ENCODE measurements around the gene ADAM12.

Gene ADAM12

GRCh38 chr10:126387931-126388911, at the start of gene ADAM12:
Gene ADAM12 (minus strand): TSS chr10:126388477. CDS start chr10:126388145, 332 bp downstream.
- Histone ChIP-seq H3K9ac (ENCODE audit: low read depth, low read length) (peak within 1 kb of the TSS; percentile 82), H3K4me1 (ENCODE audit: insufficient read depth, low read length) (peaks cover 8% of the 10 kb centered on the region; the same call in 1 of the 2 replicates), H3K9me3 (ENCODE audit: control insufficient read depth, insufficient read depth, low read length) (no peaks in the 10 kb centered on the region), H3K36me3 (ENCODE audit: insufficient read depth, low read length) (no peaks in the 10 kb centered on the region)

- no peaks in the 10 kb centered on the region for H3K4me1 ChIP-seq (ENCODE audit: insufficient read depth, low read length)
- H3K36me3 ChIP-seq (ENCODE audit: insufficient read depth, low read length): no peaks in the 10 kb centered on the region
- 0 out of 2 replicates have a peak, but pooled peaks cover 2% of the 10 kb centered on the region for H3K9me3 ChIP-seq (ENCODE audit: control insufficient read depth, insufficient read depth, low read length)
- H3K9ac ChIP-seq (ENCODE audit: low read depth, low read length): no peak overlapping the region
These were observed 49.5 kb upstream of the ADAM12 start for GRCh38 chr10:126437635-126438406.

GRCh38 chr10:126434235-126434634, 46.0 kb upstream of the ADAM12 start:
- no peaks in the 10 kb centered on the region for H3K36me3 ChIP-seq (ENCODE audit: insufficient read depth, low read length)
- no peaks in the 10 kb centered on the region for H3K4me1 ChIP-seq (ENCODE audit: insufficient read depth, low read length)
- H3K9ac ChIP-seq (ENCODE audit: low read depth, low read length): no peak overlapping the region
- 0 out of 2 replicates have a peak, but pooled peaks cover 2% of the 10 kb centered on the region for H3K9me3 ChIP-seq (ENCODE audit: control insufficient read depth, insufficient read depth, low read length)

GRCh38 chr10:126433351-126433750, 45.1 kb upstream of the ADAM12 start:
- Histone ChIP-seq H3K9me3 (ENCODE audit: control insufficient read depth, insufficient read depth, low read length) (0 out of 2 replicates have a peak, but pooled peaks cover 2% of the 10 kb centered on the region), H3K9ac (ENCODE audit: low read depth, low read length) (no peak overlapping the region), H3K4me1 (ENCODE audit: insufficient read depth, low read length) (no peaks in the 10 kb centered on the region), H3K36me3 (ENCODE audit: insufficient read depth, low read length) (no peaks in the 10 kb centered on the region)

- Histone ChIP-seq H3K4me1 (ENCODE audit: insufficient read depth, low read length) (no peaks in the 10 kb centered on the region), H3K36me3 (ENCODE audit: insufficient read depth, low read length) (no peaks in the 10 kb centered on the region), H3K9me3 (ENCODE audit: control insufficient read depth, insufficient read depth, low read length) (0 out of 2 replicates have a peak, but pooled peaks cover 2% of the 10 kb centered on the region), H3K9ac (ENCODE audit: low read depth, low read length) (no peak overlapping the region)
These were observed 44.2 kb upstream of the ADAM12 start for GRCh38 chr10:126432507-126432906.

- no peak overlapping the region for H3K9ac ChIP-seq (ENCODE audit: low read depth, low read length)
- 0 out of 2 replicates have a peak, but pooled peaks cover 2% of the 10 kb centered on the region for H3K9me3 ChIP-seq (ENCODE audit: control insufficient read depth, insufficient read depth, low read length)
- no peaks in the 10 kb centered on the region for H3K4me1 ChIP-seq (ENCODE audit: insufficient read depth, low read length)
- no peaks in the 10 kb centered on the region for H3K36me3 ChIP-seq (ENCODE audit: insufficient read depth, low read length)
These were observed 43.5 kb upstream of the ADAM12 start for GRCh38 chr10:126431816-126432215.

- H3K9me3 ChIP-seq (ENCODE audit: control insufficient read depth, insufficient read depth, low read length): 0 out of 2 replicates have a peak, but pooled peaks cover 2% of the 10 kb centered on the region
- no peak overlapping the region for H3K9ac ChIP-seq (ENCODE audit: low read depth, low read length)
- H3K4me1 ChIP-seq (ENCODE audit: insufficient read depth, low read length): 0 out of 2 replicates have a peak, but pooled peaks cover 5% of the 10 kb centered on the region
- H3K36me3 ChIP-seq (ENCODE audit: insufficient read depth, low read length): no peaks in the 10 kb centered on the region
These were observed 42.2 kb upstream of the ADAM12 start for GRCh38 chr10:126430512-126430911.

- Histone ChIP-seq H3K9ac (ENCODE audit: low read depth, low read length) (no peak overlapping the region), H3K9me3 (ENCODE audit: control insufficient read depth, insufficient read depth, low read length) (0 out of 2 replicates have a peak, but pooled peaks cover 2% of the 10 kb centered on the region), H3K36me3 (ENCODE audit: insufficient read depth, low read length) (no peaks in the 10 kb centered on the region), H3K4me1 (ENCODE audit: insufficient read depth, low read length) (0 out of 2 replicates have a peak, but pooled peaks cover 5% of the 10 kb centered on the region)
These were observed 41.0 kb upstream of the ADAM12 start for GRCh38 chr10:126429275-126429674.

- H3K36me3 ChIP-seq (ENCODE audit: insufficient read depth, low read length): no peaks in the 10 kb centered on the region
- peaks cover 7% of the 10 kb centered on the region; the same call in 1 of the 2 replicates for H3K9me3 ChIP-seq (ENCODE audit: control insufficient read depth, insufficient read depth, low read length)
- no peak overlapping the region for H3K9ac ChIP-seq (ENCODE audit: low read depth, low read length)
- 0 out of 2 replicates have a peak, but pooled peaks cover 5% of the 10 kb centered on the region for H3K4me1 ChIP-seq (ENCODE audit: insufficient read depth, low read length)
These were observed 37.3 kb upstream of the ADAM12 start for GRCh38 chr10:126425489-126426065.

- Histone ChIP-seq H3K36me3 (ENCODE audit: insufficient read depth, low read length) (no peaks in the 10 kb centered on the region), H3K9me3 (ENCODE audit: control insufficient read depth, insufficient read depth, low read length) (peaks cover 7% of the 10 kb centered on the region; the same call in 1 of the 2 replicates)
These were observed 36.8 kb upstream of the ADAM12 start for GRCh38 chr10:126425032-126425431.

GRCh38 chr10:126423732-126424491, 35.6 kb upstream of the ADAM12 start:
- Histone ChIP-seq H3K9ac (ENCODE audit: low read depth, low read length) (no peak overlapping the region), H3K36me3 (ENCODE audit: insufficient read depth, low read length) (no peaks in the 10 kb centered on the region), H3K9me3 (ENCODE audit: control insufficient read depth, insufficient read depth, low read length) (peaks cover 7% of the 10 kb centered on the region; the same call in 1 of the 2 replicates), H3K4me1 (ENCODE audit: insufficient read depth, low read length) (0 out of 2 replicates have a peak, but pooled peaks cover 5% of the 10 kb centered on the region)

More at GRCh38 chr10:126425032-126425431, 36.8 kb upstream of the ADAM12 start:
- H3K4me1 ChIP-seq (ENCODE audit: insufficient read depth, low read length): 0 out of 2 replicates have a peak, but pooled peaks cover 5% of the 10 kb centered on the region
- no peak overlapping the region for H3K9ac ChIP-seq (ENCODE audit: low read depth, low read length)

GRCh38 chr10:126422567-126422966, 34.3 kb upstream of the ADAM12 start:
- H3K36me3 ChIP-seq (ENCODE audit: insufficient read depth, low read length): no peaks in the 10 kb centered on the region
- H3K9ac ChIP-seq (ENCODE audit: low read depth, low read length): no peak overlapping the region
- 0 out of 2 replicates have a peak, but pooled peaks cover 5% of the 10 kb centered on the region for H3K4me1 ChIP-seq (ENCODE audit: insufficient read depth, low read length)
- peaks cover 7% of the 10 kb centered on the region; the same call in 1 of the 2 replicates for H3K9me3 ChIP-seq (ENCODE audit: control insufficient read depth, insufficient read depth, low read length)

- peaks cover 7% of the 10 kb centered on the region; the same call in 1 of the 2 replicates for H3K9me3 ChIP-seq (ENCODE audit: control insufficient read depth, insufficient read depth, low read length)
- H3K4me1 ChIP-seq (ENCODE audit: insufficient read depth, low read length): 0 out of 2 replicates have a peak, but pooled peaks cover 5% of the 10 kb centered on the region
- no peaks in the 10 kb centered on the region for H3K36me3 ChIP-seq (ENCODE audit: insufficient read depth, low read length)
- no peak overlapping the region for H3K9ac ChIP-seq (ENCODE audit: low read depth, low read length)
These were observed 33.5 kb upstream of the ADAM12 start for GRCh38 chr10:126421756-126422256.

Measured in ES-I3 (cell line).